K562 (cell line): ENCODE measurements around the gene NACA2.

Experiments
- CTCF ChIP-seq, 3 experiments: IDR thresholded peaks in 2 of 3; conservative IDR thresholded peaks in 1 of 3; 2 replicates each; pipeline ENCODE4 v1.5.1; 2011 to 2012; ENCODE audit warnings: low read length in 3 of 3, mild to moderate bottlenecking in 3 of 3, control low read depth in 2 of 3, improper control_type of control experiment in 1 of 3, inconsistent platforms in 1 of 3, low read depth in 1 of 3, mixed read lengths in 1 of 3, moderate library complexity in 1 of 3; ENCODE audit not compliant: insufficient read depth in 2 of 3
- HDGF ChIP-seq: fragments of 450-650 bp; IDR thresholded peaks from 2 replicates; pipeline ENCODE4 v1.6.1; 2016
- HMG20B ChIP-seq: fragments of 250-450 bp; sonication (Bioruptor Pico); IDR thresholded peaks from 2 replicates; pipeline ENCODE4 v1.5.0; 2021; ENCODE audit warnings: mild to moderate bottlenecking
- MAFK ChIP-seq: IDR thresholded peaks from 2 replicates; pipeline ENCODE4 v1.6.1; 2011; ENCODE audit warnings: low read length, improper control_type of control experiment
- MAX ChIP-seq: sonication (generic); formaldehyde crosslinking; IDR thresholded peaks from 2 replicates; pipeline ENCODE4 v1.9.0; 2022; ENCODE audit warnings: mild to moderate bottlenecking, missing genetic modification reagents
- MTA1 ChIP-seq: fragments of 450-650 bp; IDR thresholded peaks from 2 replicates; pipeline ENCODE4 v1.6.1; 2017; ENCODE audit warnings: borderline replicate concordance
- POLR2AphosphoS5 ChIP-seq: IDR thresholded peaks from 2 replicates; pipeline ENCODE4 v1.6.1; 2011; ENCODE audit warnings: mild to moderate bottlenecking, low read depth, low read length, moderate library complexity; ENCODE audit not compliant: control insufficient read depth, insufficient read depth
- PRDM10 ChIP-seq: fragments of 450-650 bp; IDR thresholded peaks from 2 replicates; pipeline ENCODE4 v1.6.1; 2018; ENCODE audit not compliant: partially characterized antibody
- REST ChIP-seq, 2 experiments: fragments of 450-650 bp; formaldehyde crosslinking in 1 of 2; IDR thresholded peaks; 2 replicates each; pipeline versions ENCODE4 v1.4.0 to v1.6.1; 2014 to 2020; ENCODE audit warnings: mild to moderate bottlenecking in 2 of 2, borderline replicate concordance in 1 of 2, low read depth in 1 of 2
- SMC3 ChIP-seq: conservative IDR thresholded peaks from 2 replicates; pipeline ENCODE4 v1.6.1; 2011; ENCODE audit warnings: low read depth, low read length, improper control_type of control experiment; ENCODE audit not compliant: insufficient read depth
- ZBTB26 ChIP-seq: fragments of 450-650 bp; formaldehyde crosslinking; IDR thresholded peaks from 2 replicates; pipeline ENCODE4 v1.4.0; 2022; ENCODE audit warnings: missing genetic modification characterization
- ZNF263 ChIP-seq: sonication (generic); formaldehyde crosslinking; IDR thresholded peaks from 2 replicates; pipeline ENCODE4 v1.8.0; 2022; ENCODE audit warnings: mild to moderate bottlenecking, missing genetic modification reagents, borderline replicate concordance
- ZNF584 ChIP-seq: fragments of 200-800 bp; sonication (Bioruptor generic); IDR thresholded peaks from 2 replicates; pipeline ENCODE4 v1.6.1; 2016; ENCODE audit warnings: low read depth, mild to moderate bottlenecking, missing genetic modification characterization, missing compliant biosample characterization

DNA sequence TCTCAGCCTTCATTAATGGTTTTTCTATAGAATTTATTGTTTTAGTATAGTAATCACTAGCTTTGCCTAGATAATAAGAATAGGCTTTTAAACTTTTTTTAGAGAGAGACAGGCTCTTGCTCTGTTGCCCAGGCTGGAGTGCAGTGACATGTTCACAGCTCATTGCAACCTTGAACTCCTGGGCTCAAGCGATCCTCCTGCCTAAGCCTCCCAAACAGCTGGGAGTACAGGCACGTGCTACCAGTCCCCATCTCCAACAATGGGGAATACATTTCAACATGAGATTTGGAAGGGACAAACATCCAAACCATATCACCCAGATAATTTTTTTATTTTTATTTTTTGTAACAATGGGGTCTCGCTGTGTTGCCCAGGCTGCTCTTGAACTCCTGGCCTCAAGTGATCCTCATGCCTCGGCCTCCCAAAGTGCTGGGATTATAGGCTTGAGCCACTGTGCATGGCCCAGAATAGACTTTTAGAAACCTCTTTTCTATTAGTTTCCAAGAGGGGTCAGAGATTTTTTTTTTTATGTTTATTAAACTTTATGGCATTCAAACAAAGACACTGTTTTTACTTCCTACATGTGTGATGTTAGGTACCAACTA, 7.3 kb downstream of the NACA2 start:
- TF ChIP-seq REST (IDR thresholded peaks at IDR 0.05; ENCODE audit: borderline replicate concordance) (no peak), REST (CRISPR knock-in tag; IDR thresholded peaks at IDR 0.05; ENCODE audit: low read depth) (no peak), SMC3 (no peak), MAX (CRISPR knock-in tag) (no peak), ZNF263 (no peak), ZNF584 (CRISPR knock-in tag) (no peak), CTCF (IDR thresholded peaks at IDR 0.05 in 2 of 3, conservative IDR thresholded peaks at IDR 0.05 in 1 of 3; ENCODE audit: insufficient read depth in 2 of 3, low read depth in 1 of 3, low read length in 3 of 3) (no peak), ZBTB26 (CRISPR knock-in tag) (no peak), POLR2AphosphoS5 (no peak), MAFK (no peak), PRDM10 (no peak), HMG20B (no peak), MTA1 (no peak), HDGF (no peak)
